Spleen (tissue), 7 donors: ENCODE measurements around the gene TBC1D9B.

ENCODE experiments used
- CTCF ChIP-seq, 11 experiments: fragments of 200-600 bp in 7 of 11; fragments of 450-650 bp in 4 of 11; sonication (generic) in 4 of 11; IDR thresholded peaks in 8 of 11; conservative IDR thresholded peaks in 3 of 11; 1 replicate in 7 of 11; 2 replicates in 4 of 11; pipeline versions ENCODE4 v1.4.0 to v1.8.0; 2016 to 2021; ENCODE audit warnings: antibody characterized with exemption in 11 of 11, inconsistent platforms in 4 of 11, mild to moderate bottlenecking in 1 of 11
- POLR2A ChIP-seq, 3 donors: fragments of 450-650 bp; IDR thresholded peaks; one replicate each; pipeline ENCODE4 v1.5.1; 2017; ENCODE audit warnings: antibody characterized with exemption in 3 of 3, mild to moderate bottlenecking in 1 of 3
- donor health status: DM: no; HTN: no; CAD: no; lungs with moderate emphysema.
- donor health status: DM: no; HTN: no; CAD: no.
- donor health status: DM: no; HTN: no; CAD: no.

- TF ChIP-seq CTCF (IDR thresholded peaks at IDR 0.05 in 8 of 11, conservative IDR thresholded peaks at IDR 0.05 in 3 of 11) (no peak), POLR2A (IDR thresholded peaks at IDR 0.05) (no peak)
Measured at GRCh38 chr5:179862891-179863290, 44.8 kb downstream of the TBC1D9B start.
